GM10266 (cell line): ENCODE measurements around the gene FGB.

Experiments
- DNase-seq: peaks from one replicate; pipeline ENCODE4 v3.0.0; 2012; ENCODE audit errors: extremely low spot score
- TF ChIP-seq, protein P1 (sequence below): IDR thresholded peaks from 2 replicates; pipeline ENCODE4 v1.5.1; 2012; ENCODE audit warnings: mild to moderate bottlenecking, low read depth; ENCODE audit not compliant: control insufficient read depth, insufficient read depth; ENCODE audit errors: missing control alignments

FGB gene

DNA sequence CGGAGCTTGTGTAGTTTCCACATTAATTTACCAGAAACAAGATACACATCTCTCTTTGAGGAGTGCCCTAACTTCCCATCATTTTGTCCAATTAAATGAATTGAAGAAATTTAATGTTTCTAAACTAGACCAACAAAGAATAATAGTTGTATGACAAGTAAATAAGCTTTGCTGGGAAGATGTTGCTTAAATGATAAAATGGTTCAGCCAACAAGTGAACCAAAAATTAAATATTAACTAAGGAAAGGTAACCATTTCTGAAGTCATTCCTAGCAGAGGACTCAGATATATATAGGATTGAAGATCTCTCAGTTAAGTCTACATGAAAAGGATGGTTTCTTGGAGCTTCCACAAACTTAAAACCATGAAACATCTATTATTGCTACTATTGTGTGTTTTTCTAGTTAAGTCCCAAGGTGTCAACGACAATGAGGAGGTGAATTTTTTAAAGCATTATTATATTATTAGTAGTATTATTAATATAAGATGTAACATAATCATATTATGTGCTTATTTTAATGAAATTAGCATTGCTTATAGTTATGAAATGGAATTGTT is at the start of gene FGB:
FGB (plus strand) TSS at position 315 of the 558 bp plus-strand sequence; CDS start at position 323, 8 bp downstream.
- TF ChIP-seq, protein P1, sequence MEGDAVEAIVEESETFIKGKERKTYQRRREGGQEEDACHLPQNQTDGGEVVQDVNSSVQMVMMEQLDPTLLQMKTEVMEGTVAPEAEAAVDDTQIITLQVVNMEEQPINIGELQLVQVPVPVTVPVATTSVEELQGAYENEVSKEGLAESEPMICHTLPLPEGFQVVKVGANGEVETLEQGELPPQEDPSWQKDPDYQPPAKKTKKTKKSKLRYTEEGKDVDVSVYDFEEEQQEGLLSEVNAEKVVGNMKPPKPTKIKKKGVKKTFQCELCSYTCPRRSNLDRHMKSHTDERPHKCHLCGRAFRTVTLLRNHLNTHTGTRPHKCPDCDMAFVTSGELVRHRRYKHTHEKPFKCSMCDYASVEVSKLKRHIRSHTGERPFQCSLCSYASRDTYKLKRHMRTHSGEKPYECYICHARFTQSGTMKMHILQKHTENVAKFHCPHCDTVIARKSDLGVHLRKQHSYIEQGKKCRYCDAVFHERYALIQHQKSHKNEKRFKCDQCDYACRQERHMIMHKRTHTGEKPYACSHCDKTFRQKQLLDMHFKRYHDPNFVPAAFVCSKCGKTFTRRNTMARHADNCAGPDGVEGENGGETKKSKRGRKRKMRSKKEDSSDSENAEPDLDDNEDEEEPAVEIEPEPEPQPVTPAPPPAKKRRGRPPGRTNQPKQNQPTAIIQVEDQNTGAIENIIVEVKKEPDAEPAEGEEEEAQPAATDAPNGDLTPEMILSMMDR = no peak
- DNase-seq = no peak

DNA sequence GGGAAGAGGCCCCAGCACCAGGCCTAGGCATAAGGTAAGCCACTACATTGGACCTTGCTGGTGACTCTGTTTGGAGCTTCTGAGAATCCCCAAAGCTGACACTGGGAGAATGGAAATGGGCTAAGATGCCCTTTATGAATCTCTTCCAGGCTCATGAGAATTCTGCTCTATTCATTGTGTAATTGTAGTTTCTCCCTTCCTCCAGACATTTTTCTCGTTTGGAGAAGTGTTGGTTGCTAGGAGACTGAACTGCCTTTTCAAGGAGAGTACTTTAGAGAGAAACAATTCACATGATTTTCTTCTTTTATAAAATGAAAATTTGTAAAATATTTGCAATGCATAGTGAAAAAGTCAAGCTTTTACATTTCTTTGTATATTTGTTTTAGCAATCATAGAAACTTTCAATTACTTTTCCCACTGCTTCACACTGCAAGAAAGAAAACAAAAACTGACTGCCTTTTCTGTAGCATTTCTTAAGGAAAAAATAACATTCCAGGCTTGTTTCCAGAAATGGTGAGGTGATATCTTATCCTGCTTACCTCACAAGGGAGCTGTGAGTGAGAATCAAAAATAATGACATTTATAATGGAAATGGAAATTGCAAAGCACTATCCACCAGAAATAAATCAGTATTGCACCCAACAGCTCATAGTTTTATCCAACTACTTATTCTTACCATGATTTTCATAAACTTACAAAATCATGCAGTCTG is 46.3 kb upstream of the FGB start:
- no peak for DNase-seq
- TF ChIP-seq, protein P1 = no peak

DNA sequence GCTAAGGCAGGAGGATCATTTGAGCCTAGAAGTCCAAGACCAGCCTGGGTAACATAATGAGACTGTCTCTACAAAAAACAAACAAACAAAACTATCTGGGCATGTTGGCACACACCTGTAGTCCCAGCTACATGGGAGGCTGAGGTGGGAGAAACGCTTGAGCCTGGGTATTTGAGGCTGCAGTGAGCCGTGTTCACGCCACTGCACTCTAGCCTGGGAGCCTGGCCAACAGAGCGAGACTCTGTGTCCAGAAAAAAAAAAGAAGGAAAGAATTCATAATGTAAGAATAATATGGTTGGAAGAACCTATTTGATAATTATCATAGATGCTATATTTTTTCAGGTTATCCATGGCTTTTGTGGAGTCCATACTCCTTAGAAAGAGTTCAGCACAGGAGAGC is 45.2 kb upstream of the FGB start:
- no peak for DNase-seq
- TF ChIP-seq, protein P1 = no peak

DNA sequence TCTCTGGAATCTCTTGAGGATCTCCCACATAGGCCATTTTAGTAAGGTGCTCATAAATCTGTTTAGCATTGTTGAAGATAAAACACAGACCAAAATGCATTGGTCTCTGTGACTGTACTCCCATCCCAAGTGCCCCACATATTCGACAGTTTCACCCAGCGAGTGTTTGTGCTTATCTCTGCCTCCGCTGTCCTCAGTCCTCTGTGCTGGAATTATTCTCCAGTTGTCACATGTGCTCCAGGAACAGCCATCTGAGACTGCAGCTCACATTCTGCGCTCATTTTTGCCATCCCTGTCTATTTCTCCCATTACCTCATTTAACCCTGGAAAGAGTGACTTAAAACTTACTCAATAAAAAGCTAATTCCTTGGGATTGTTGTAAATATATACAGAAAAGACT is 43.6 kb upstream of the FGB start:
- TF ChIP-seq, protein P1 = no peak
- DNase-seq = no peak

DNA sequence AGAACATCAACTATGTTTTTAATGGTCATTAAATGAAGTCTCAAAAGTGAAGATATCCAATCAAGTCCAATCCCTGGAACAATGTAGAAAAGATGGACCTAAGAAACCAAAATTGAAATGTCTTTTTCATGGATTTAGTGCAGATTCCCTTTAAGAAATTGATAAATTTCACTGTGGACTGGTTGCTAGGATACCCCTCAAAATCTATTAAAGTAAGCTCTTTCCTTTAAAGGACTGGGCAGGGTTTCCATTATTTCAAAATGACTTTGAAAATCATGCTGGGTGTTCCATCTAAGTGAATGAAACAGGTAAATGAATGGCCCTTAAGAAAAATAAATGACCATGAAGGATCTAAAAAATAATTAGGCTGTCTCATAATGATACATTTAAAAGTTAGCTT is 41.2 kb upstream of the FGB start:
- no peak for DNase-seq
- TF ChIP-seq, protein P1 = no peak

DNA sequence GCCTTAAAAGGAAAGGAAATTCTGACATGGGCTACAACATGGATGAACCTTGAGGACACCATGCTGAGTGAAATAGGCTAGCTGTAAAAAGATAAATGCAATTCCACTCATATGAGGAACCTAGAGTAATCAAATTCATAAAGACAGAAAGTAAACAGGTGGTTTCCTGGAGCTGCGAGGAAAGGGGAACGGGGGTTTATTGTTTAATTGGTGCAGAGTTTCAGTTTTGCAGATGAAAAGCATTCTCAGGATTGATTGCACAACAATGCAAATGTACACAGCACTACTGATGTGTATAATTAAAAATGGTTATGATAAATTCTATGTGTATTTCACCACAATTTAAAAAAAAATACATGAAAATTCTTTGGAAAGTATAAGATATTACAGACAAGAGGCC is 36.7 kb upstream of the FGB start:
- TF ChIP-seq, protein P1 = no peak
- no peak for DNase-seq

DNA sequence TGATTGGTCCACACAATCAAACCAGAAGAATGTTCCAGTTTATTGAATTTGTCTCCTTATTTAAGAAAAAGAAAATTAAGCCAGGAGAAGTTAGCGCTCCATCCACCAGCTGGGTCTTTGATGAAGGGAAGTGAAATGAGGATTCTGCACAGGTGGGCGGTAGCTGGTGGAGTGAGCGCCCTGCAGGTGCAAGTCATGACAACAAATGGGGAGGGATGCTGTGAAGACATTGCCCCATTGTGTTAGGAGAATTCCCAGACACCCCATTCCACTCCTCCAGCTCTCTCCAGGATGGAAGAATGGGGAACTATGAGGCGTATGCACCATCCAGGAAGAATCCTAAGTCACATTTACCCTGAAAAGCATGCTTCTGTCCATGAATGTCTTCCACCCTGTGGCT is 35.5 kb upstream of the FGB start:
- TF ChIP-seq, protein P1 = no peak
- no peak for DNase-seq
